ENCODE results near the gene IL2RA. TPM values are rescaled to one million over a fixed set of nuclear protein-coding genes. Genes with fewer than 3 reads are reported as not detected.

IL2RA gene
- total and polyA plus RNA-seq, 2 experiments from 2014 or later, result not detected

- Mint-ChIP-seq H3K27me3 (ENCODE audit: insufficient read depth, low read depth, poor library complexity) (peaks cover 2% of the 10 kb centered on the region), H3K36me3 (ENCODE audit: low read depth) (no peaks in the 10 kb centered on the region), H3K9me3 (no peaks in the 10 kb centered on the region)
Observed at GRCh38 chr10:6056411-6057135, 5.6 kb downstream of the IL2RA start.

GRCh38 chr10:6055929-6056328 is 6.2 kb downstream of the IL2RA start:
- no peak overlapping the region for H3K27ac Mint-ChIP-seq
- H4K20me1 ChIP-seq (replicated peaks; ENCODE audit: insufficient read depth), result no peaks in the 10 kb centered on the region
- H3K79me2 ChIP-seq (replicated peaks; ENCODE audit: insufficient read depth), result no peaks in the 10 kb centered on the region
- ATAC-seq, result no peak
- no peaks in the 10 kb centered on the region for H3K36me3 Mint-ChIP-seq (ENCODE audit: low read depth)
- H3K4me3 ChIP-seq, result no peak overlapping the region
- no peak overlapping the region for H2AFZ ChIP-seq
- H3F3A ChIP-seq (replicated peaks; ENCODE audit: low read depth), result no peaks in the 10 kb centered on the region
- H3K9me3 Mint-ChIP-seq, result no peaks in the 10 kb centered on the region
- DNase-seq (ENCODE audit: low spot score), result no peak
- no peak overlapping the region for H3K4me3 Mint-ChIP-seq
- peaks cover 3% of the 10 kb centered on the region; the same call in 1 of the 3 replicates for H3K4me1 Mint-ChIP-seq
- peaks cover 2% of the 10 kb centered on the region for H3K27me3 Mint-ChIP-seq (ENCODE audit: insufficient read depth, low read depth, poor library complexity)
- no peak overlapping the region for H3K4me2 ChIP-seq
- H3K36me3 ChIP-seq (ENCODE audit: insufficient read depth), result no peaks in the 10 kb centered on the region
- 0 out of 2 replicates have a peak, but pooled peaks cover 2% of the 10 kb centered on the region for H3K9me2 ChIP-seq (ENCODE audit: insufficient read depth)
- no peaks in the 10 kb centered on the region for H3K27me3 ChIP-seq (ENCODE audit: insufficient read depth)
- H3K27ac ChIP-seq (ENCODE audit: low read depth), result no peak overlapping the region
- no peaks in the 10 kb centered on the region for H3K4me1 ChIP-seq (ENCODE audit: insufficient read depth)
- TF ChIP-seq STAT1 (IDR thresholded peaks at IDR 0.05; ENCODE audit: unreplicated experiment) (no peak), CTCF (conservative IDR thresholded peaks at IDR 0.05; ENCODE audit: low read depth in 2 of 2) (no peak)

More at GRCh38 chr10:6056411-6057135, 5.6 kb downstream of the IL2RA start:
- Mint-ChIP-seq H3K27ac (no peak overlapping the region), H3K4me3 (no peak overlapping the region), H3K4me1 (peaks cover 3% of the 10 kb centered on the region; the same call in 1 of the 3 replicates)
- DNase-seq (ENCODE audit: low spot score) (no peak), ATAC-seq (peak; percentile 43; the same call in 2 of the 3 replicates)
- no peak for TF ChIP-seq ZNF114 (CRISPR knock-in tag; IDR thresholded peaks at IDR 0.05)
- no peak for TF ChIP-seq REST (IDR thresholded peaks at IDR 0.05; ENCODE audit: unreplicated experiment)
- TF ChIP-seq ETS1 (IDR thresholded peaks at IDR 0.05), result no peak
- no peaks in the 10 kb centered on the region for H4K20me1 ChIP-seq (replicated peaks; ENCODE audit: insufficient read depth)
- H3K4me1 ChIP-seq (ENCODE audit: insufficient read depth), result no peaks in the 10 kb centered on the region
- H3F3A ChIP-seq (replicated peaks; ENCODE audit: low read depth), result no peaks in the 10 kb centered on the region
- no peak overlapping the region for H3K4me2 ChIP-seq
- no peaks in the 10 kb centered on the region for H3K27me3 ChIP-seq (ENCODE audit: insufficient read depth)
- no peak overlapping the region for H3K4me3 ChIP-seq
- H3K9me2 ChIP-seq (ENCODE audit: insufficient read depth), result 0 out of 2 replicates have a peak, but pooled peaks cover 2% of the 10 kb centered on the region
- no peak overlapping the region for H2AFZ ChIP-seq
- no peaks in the 10 kb centered on the region for H3K36me3 ChIP-seq (ENCODE audit: insufficient read depth)
- no peaks in the 10 kb centered on the region for H3K79me2 ChIP-seq (replicated peaks; ENCODE audit: insufficient read depth)
- H3K27ac ChIP-seq (ENCODE audit: low read depth), result no peak overlapping the region

Measured in GM23338 (cell line).